HEK293 (cell line): ENCODE data around the gene WDR88.
A peak's percentile ranks its signal among the peaks of the same experiment; 100 is the strongest.

Experiments
- BCL11A ChIP-seq: fragments of 450-650 bp; formaldehyde crosslinking; IDR thresholded peaks from 2 replicates; pipeline ENCODE4 v1.5.1; 2016; ENCODE audit warnings: low read depth, missing biosample characterization, missing genetic modification characterization
- BCL11B ChIP-seq: fragments of 450-650 bp; formaldehyde crosslinking; IDR thresholded peaks from 2 replicates; pipeline ENCODE4 v1.5.1; 2016; ENCODE audit warnings: low read depth, missing biosample characterization, missing genetic modification characterization
- EGR2 ChIP-seq: fragments of 450-650 bp; formaldehyde crosslinking; IDR thresholded peaks from 2 replicates; pipeline ENCODE4 v1.5.1; 2016; ENCODE audit warnings: low read depth, missing biosample characterization, missing genetic modification characterization
- GLI4 ChIP-seq: fragments of 450-650 bp; formaldehyde crosslinking; IDR thresholded peaks from 2 replicates; pipeline ENCODE4 v1.5.1; 2016; ENCODE audit warnings: missing biosample characterization, missing genetic modification characterization
- KLF1 ChIP-seq: fragments of 450-650 bp; formaldehyde crosslinking; IDR thresholded peaks from 2 replicates; pipeline ENCODE4 v1.5.1; 2016; ENCODE audit warnings: missing biosample characterization, missing genetic modification characterization
- KLF8 ChIP-seq: fragments of 450-650 bp; formaldehyde crosslinking; IDR thresholded peaks from 2 replicates; pipeline ENCODE4 v1.5.1; 2016; ENCODE audit warnings: missing biosample characterization, missing genetic modification characterization
- SCRT2 ChIP-seq: fragments of 450-650 bp; formaldehyde crosslinking; IDR thresholded peaks from 2 replicates; pipeline ENCODE4 v1.5.1; 2016; ENCODE audit warnings: missing biosample characterization, missing genetic modification characterization
- SP7 ChIP-seq: fragments of 450-650 bp; formaldehyde crosslinking; IDR thresholded peaks from 2 replicates; pipeline ENCODE4 v1.5.1; 2016; ENCODE audit warnings: missing biosample characterization, missing genetic modification characterization
- YY1 ChIP-seq: fragments of 450-650 bp; formaldehyde crosslinking; IDR thresholded peaks from 2 replicates; pipeline ENCODE4 v1.5.1; 2018; ENCODE audit warnings: missing biosample characterization, missing genetic modification characterization
- ZBTB17 ChIP-seq: fragments of 450-650 bp; formaldehyde crosslinking; IDR thresholded peaks from 2 replicates; pipeline ENCODE4 v1.5.1; 2016; ENCODE audit warnings: missing biosample characterization, missing genetic modification characterization
- ZBTB20 ChIP-seq: fragments of 450-650 bp; formaldehyde crosslinking; IDR thresholded peaks from 2 replicates; pipeline ENCODE4 v1.5.1; 2016; ENCODE audit warnings: missing biosample characterization, missing genetic modification characterization
- ZBTB48 ChIP-seq: fragments of 450-650 bp; formaldehyde crosslinking; IDR thresholded peaks from 2 replicates; pipeline ENCODE4 v1.5.1; 2016; ENCODE audit warnings: missing biosample characterization, missing genetic modification characterization
- ZBTB8A ChIP-seq: fragments of 450-650 bp; formaldehyde crosslinking; IDR thresholded peaks from 2 replicates; pipeline ENCODE4 v1.5.1; 2016; ENCODE audit warnings: missing biosample characterization, missing genetic modification characterization
- ZNF121 ChIP-seq: fragments of 450-650 bp; formaldehyde crosslinking; IDR thresholded peaks from 2 replicates; pipeline ENCODE4 v1.5.1; 2016; ENCODE audit warnings: missing biosample characterization, missing genetic modification characterization
- ZNF138 ChIP-seq: fragments of 450-650 bp; formaldehyde crosslinking; IDR thresholded peaks from 2 replicates; pipeline ENCODE4 v1.5.1; 2016; ENCODE audit warnings: missing biosample characterization, missing genetic modification characterization, borderline replicate concordance
- ZNF184 ChIP-seq: fragments of 450-650 bp; IDR thresholded peaks from 2 replicates; pipeline ENCODE4 v1.5.1; 2018; ENCODE audit warnings: missing biosample characterization, mild to moderate bottlenecking, missing genetic modification characterization
- ZNF19 ChIP-seq: fragments of 450-650 bp; formaldehyde crosslinking; IDR thresholded peaks from 2 replicates; pipeline ENCODE4; 2016; ENCODE audit warnings: missing biosample characterization, missing genetic modification characterization, low read depth
- ZNF2 ChIP-seq: fragments of 450-650 bp; formaldehyde crosslinking; IDR thresholded peaks from 2 replicates; pipeline ENCODE4 v1.5.1; 2016; ENCODE audit warnings: missing biosample characterization, missing genetic modification characterization
- ZNF211 ChIP-seq: fragments of 450-650 bp; formaldehyde crosslinking; IDR thresholded peaks from 2 replicates; pipeline ENCODE4 v1.5.1; 2016; ENCODE audit warnings: low read depth, missing biosample characterization, missing genetic modification characterization
- ZNF341 ChIP-seq: fragments of 450-650 bp; formaldehyde crosslinking; IDR thresholded peaks from 2 replicates; pipeline ENCODE4; 2016; ENCODE audit warnings: low read depth, missing biosample characterization, missing genetic modification characterization
- ZNF391 ChIP-seq: fragments of 450-650 bp; formaldehyde crosslinking; IDR thresholded peaks from 2 replicates; pipeline ENCODE4 v1.5.1; 2016; ENCODE audit warnings: low read depth, missing biosample characterization, missing genetic modification characterization, borderline replicate concordance
- ZNF48 ChIP-seq: fragments of 450-650 bp; formaldehyde crosslinking; IDR thresholded peaks from 2 replicates; pipeline ENCODE4 v1.5.1; 2016; ENCODE audit warnings: missing biosample characterization, missing genetic modification characterization
- ZNF529 ChIP-seq: fragments of 450-650 bp; formaldehyde crosslinking; IDR thresholded peaks from 2 replicates; pipeline ENCODE4 v1.5.1; 2017; ENCODE audit warnings: missing genetic modification characterization, missing biosample characterization; ENCODE audit not compliant: insufficient replicate concordance
- ZNF555 ChIP-seq: fragments of 450-650 bp; formaldehyde crosslinking; conservative IDR thresholded peaks from 2 replicates; pipeline ENCODE4 v1.5.1; 2017; ENCODE audit warnings: missing biosample characterization, mild to moderate bottlenecking, missing genetic modification characterization, inconsistent platforms
- ZNF561 ChIP-seq: fragments of 450-650 bp; IDR thresholded peaks from 2 replicates; pipeline ENCODE4 v1.5.1; 2018; ENCODE audit warnings: missing biosample characterization, missing genetic modification characterization, borderline replicate concordance
- ZNF571 ChIP-seq: fragments of 450-650 bp; formaldehyde crosslinking; IDR thresholded peaks from 2 replicates; pipeline ENCODE4 v1.5.0; 2017; ENCODE audit warnings: missing biosample characterization, missing genetic modification characterization
- ZNF580 ChIP-seq: fragments of 450-650 bp; formaldehyde crosslinking; IDR thresholded peaks from 2 replicates; pipeline ENCODE4 v1.5.1; 2016; ENCODE audit warnings: missing biosample characterization, missing genetic modification characterization
- ZNF600 ChIP-seq: fragments of 450-650 bp; formaldehyde crosslinking; IDR thresholded peaks from 2 replicates; pipeline ENCODE4 v1.5.1; 2016; ENCODE audit warnings: missing biosample characterization, missing genetic modification characterization
- ZNF629 ChIP-seq: fragments of 450-650 bp; formaldehyde crosslinking; IDR thresholded peaks from 2 replicates; pipeline ENCODE4 v1.5.1; 2017; ENCODE audit warnings: missing biosample characterization, missing genetic modification characterization
- ZNF654 ChIP-seq: fragments of 450-650 bp; formaldehyde crosslinking; IDR thresholded peaks from 2 replicates; pipeline ENCODE4 v1.5.1; 2016; ENCODE audit warnings: low read depth, missing biosample characterization, missing genetic modification characterization
- ZNF660 ChIP-seq: fragments of 450-650 bp; IDR thresholded peaks from 2 replicates; pipeline ENCODE4 v1.5.1; 2018; ENCODE audit warnings: missing biosample characterization, mild to moderate bottlenecking, missing genetic modification characterization
- ZNF837 ChIP-seq: fragments of 450-650 bp; formaldehyde crosslinking; IDR thresholded peaks from 2 replicates; pipeline ENCODE4 v1.5.1; 2016; ENCODE audit warnings: missing biosample characterization, missing genetic modification characterization
- TF ChIP-seq, protein P1 (sequence below): fragments of 450-650 bp; formaldehyde crosslinking; optimal IDR thresholded peaks from 2 replicates; pipeline ENCODE3; 2016; ENCODE audit warnings: missing biosample characterization, mild to moderate bottlenecking, missing genetic modification characterization
- TF ChIP-seq, protein P2 (sequence below): fragments of 450-650 bp; formaldehyde crosslinking; IDR thresholded peaks from 2 replicates; pipeline ENCODE4 v1.5.1; 2016; ENCODE audit warnings: missing biosample characterization, missing genetic modification characterization
- TF ChIP-seq, protein P3 (sequence below): fragments of 450-650 bp; formaldehyde crosslinking; IDR thresholded peaks from 2 replicates; pipeline ENCODE4 v1.5.1; 2016; ENCODE audit warnings: missing biosample characterization, missing genetic modification characterization

Gene WDR88

DNA sequence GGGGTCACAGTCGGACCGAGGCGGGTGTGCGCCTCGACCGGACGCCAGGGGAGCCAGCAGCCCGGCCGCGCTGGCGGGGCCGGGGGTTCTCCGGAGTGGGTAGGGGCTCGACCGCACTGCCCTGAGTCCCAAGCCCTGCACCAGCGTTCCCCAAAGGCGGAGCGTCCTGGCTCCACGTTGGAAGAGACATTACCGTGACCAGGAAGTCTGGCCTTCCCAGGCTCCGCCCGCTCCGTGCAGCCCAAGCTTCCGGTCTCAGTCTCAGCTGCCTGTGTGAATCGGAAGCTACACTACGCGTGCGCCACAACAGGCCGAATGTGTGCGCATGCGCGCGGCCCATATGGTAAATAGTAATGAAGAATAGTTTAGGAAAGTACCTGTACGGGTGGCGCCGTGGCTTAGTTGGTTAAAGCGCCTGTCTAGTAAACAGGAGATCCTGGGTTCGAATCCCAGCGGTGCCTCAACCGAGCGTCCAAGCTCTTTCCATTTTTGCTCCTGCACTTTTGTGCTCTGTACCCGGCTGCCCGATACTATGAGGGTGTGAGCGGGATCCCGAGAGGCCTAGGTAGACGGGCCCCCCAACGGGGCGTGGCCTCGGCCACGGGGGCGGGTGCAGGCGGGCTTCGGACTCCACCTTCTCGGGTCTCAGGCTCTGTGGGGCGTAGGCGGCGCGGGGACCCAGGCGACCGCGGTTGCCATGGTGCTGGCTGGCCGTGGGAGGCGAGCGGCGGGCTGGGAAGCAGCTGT, 44.9 kb downstream of the WDR88 start (continued):
- TF ChIP-seq ZNF184 (tag by site-specific recombination) (peak; percentile 92), ZBTB8A (peak; percentile 99), BCL11B (peak; percentile 94), GLI4 (no peak; the same call in 1 of the 2 replicates), ZBTB17 (peak; percentile 98), ZNF211 (no peak), KLF8 (peak; percentile 99), ZNF600 (tag by site-specific recombination) (peak; percentile 95), ZNF555 (tag by site-specific recombination) (no peak), ZNF391 (tag by site-specific recombination) (peak; percentile 90; the same call in 1 of the 2 replicates), ZNF138 (tag by site-specific recombination) (no peak), ZNF580 (tag by site-specific recombination) (peak; percentile 94), SCRT2 (tag by site-specific recombination) (peak; percentile 97), ZNF660 (tag by site-specific recombination) (peak; percentile 98), ZNF2 (peak; percentile 93; the same call in 1 of the 2 replicates), ZNF629 (tag by site-specific recombination) (peak; percentile 93), KLF1 (tag by site-specific recombination) (peak; percentile 89), ZNF19 (tag by site-specific recombination) (no peak), YY1 (tag by site-specific recombination) (peak; percentile 54), ZNF529 (tag by site-specific recombination) (no peak), ZNF561 (tag by site-specific recombination) (peak; percentile 97), EGR2 (tag by site-specific recombination) (no peak), ZNF654 (tag by site-specific recombination) (no peak), ZNF837 (tag by site-specific recombination) (no peak), SP7 (tag by site-specific recombination) (peak; percentile 95), ZNF48 (tag by site-specific recombination) (no peak), ZNF341 (tag by site-specific recombination) (peak; percentile 17; the same call in 1 of the 2 replicates), ZNF571 (no peak), BCL11A (tag by site-specific recombination) (no peak; the same call in none of the 2 replicates), ZBTB20 (no peak; the same call in 1 of the 2 replicates), ZBTB48 (no peak; the same call in 1 of the 2 replicates), ZNF121 (tag by site-specific recombination) (no peak)
- TF ChIP-seq, protein P1, sequence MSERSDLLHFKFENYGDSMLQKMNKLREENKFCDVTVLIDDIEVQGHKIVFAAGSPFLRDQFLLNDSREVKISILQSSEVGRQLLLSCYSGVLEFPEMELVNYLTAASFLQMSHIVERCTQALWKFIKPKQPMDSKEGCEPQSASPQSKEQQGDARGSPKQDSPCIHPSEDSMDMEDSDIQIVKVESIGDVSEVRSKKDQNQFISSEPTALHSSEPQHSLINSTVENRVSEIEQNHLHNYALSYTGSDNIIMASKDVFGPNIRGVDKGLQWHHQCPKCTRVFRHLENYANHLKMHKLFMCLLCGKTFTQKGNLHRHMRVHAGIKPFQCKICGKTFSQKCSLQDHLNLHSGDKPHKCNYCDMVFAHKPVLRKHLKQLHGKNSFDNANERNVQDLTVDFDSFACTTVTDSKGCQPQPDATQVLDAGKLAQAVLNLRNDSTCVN (tag by site-specific recombination), result peak; percentile 97
- TF ChIP-seq, protein P2, sequence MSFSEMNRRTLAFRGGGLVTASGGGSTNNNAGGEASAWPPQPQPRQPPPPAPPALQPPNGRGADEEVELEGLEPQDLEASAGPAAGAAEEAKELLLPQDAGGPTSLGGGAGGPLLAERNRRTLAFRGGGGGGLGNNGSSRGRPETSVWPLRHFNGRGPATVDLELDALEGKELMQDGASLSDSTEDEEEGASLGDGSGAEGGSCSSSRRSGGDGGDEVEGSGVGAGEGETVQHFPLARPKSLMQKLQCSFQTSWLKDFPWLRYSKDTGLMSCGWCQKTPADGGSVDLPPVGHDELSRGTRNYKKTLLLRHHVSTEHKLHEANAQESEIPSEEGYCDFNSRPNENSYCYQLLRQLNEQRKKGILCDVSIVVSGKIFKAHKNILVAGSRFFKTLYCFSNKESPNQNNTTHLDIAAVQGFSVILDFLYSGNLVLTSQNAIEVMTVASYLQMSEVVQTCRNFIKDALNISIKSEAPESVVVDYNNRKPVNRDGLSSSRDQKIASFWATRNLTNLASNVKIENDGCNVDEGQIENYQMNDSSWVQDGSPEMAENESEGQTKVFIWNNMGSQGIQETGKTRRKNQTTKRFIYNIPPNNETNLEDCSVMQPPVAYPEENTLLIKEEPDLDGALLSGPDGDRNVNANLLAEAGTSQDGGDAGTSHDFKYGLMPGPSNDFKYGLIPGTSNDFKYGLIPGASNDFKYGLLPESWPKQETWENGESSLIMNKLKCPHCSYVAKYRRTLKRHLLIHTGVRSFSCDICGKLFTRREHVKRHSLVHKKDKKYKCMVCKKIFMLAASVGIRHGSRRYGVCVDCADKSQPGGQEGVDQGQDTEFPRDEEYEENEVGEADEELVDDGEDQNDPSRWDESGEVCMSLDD, result peak; percentile 98
- TF ChIP-seq, protein P3, sequence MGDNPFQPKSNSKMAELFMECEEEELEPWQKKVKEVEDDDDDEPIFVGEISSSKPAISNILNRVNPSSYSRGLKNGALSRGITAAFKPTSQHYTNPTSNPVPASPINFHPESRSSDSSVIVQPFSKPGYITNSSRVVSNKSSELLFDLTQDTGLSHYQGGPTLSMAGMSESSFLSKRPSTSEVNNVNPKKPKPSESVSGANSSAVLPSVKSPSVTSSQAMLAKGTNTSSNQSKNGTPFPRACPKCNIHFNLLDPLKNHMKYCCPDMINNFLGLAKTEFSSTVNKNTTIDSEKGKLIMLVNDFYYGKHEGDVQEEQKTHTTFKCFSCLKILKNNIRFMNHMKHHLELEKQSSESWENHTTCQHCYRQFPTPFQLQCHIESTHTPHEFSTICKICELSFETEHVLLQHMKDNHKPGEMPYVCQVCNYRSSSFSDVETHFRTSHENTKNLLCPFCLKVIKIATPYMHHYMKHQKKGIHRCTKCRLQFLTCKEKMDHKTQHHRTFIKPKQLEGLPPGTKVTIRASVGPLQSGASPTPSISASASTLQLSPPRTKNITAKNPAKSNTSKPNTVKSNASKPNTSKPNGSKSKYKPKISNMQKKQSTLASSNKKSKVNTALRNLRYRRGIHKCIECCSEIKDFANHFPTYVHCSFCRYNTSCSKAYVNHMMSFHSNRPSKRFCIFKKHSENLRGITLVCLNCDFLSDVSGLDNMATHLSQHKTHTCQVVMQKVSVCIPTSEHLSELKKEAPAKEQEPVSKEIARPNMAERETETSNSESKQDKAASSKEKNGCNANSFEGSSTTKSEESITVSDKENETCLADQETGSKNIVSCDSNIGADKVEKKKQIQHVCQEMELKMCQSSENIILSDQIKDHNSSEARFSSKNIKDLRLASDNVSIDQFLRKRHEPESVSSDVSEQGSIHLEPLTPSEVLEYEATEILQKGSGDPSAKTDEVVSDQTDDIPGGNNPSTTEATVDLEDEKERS, result 0 out of 2 replicates have a peak, but pooled peaks have one; percentile 4
